ENCODE results near the gene BSDC1. TPM values are rescaled to one million over a fixed set of nuclear protein-coding genes. Genes with fewer than 3 reads are reported as not detected.
A peak's percentile ranks its signal among the peaks of the same experiment; 100 is the strongest.

Gene BSDC1
- total and polyA plus RNA-seq, 2 of the 13 experiments (the other 11 are each of a cell fraction or from before 2014, with no cell fraction given) = 40.3 to 64.2 TPM

- no peak for TF ChIP-seq ZNF33A (CRISPR knock-in tag; IDR thresholded peaks at IDR 0.05; ENCODE audit: borderline replicate concordance)
- peak; percentile 79 for TF ChIP-seq ESRRA (CRISPR knock-in tag; IDR thresholded peaks at IDR 0.05; ENCODE audit: low read depth)
- TF ChIP-seq HNRNPH1 (optimal IDR thresholded peaks at IDR 0.05; ENCODE audit: low read depth, low read length) = no peak
- no peak for TF ChIP-seq ZMYM2 (CRISPR knock-in tag; IDR thresholded peaks at IDR 0.05)
- no peak for TF ChIP-seq CSRNP1 (CRISPR knock-in tag; IDR thresholded peaks at IDR 0.05)
- TF ChIP-seq TRIM24 (CRISPR knock-in tag; IDR thresholded peaks at IDR 0.05) = no peak
- no peak for TF ChIP-seq ZNF644 (CRISPR knock-in tag; IDR thresholded peaks at IDR 0.05; ENCODE audit: low read depth)
- TF ChIP-seq NFATC3 (CRISPR knock-in tag; IDR thresholded peaks at IDR 0.05) = no peak
- peak; percentile 40; the same call in 1 of the 2 replicates for TF ChIP-seq NFKB2 (CRISPR knock-in tag; IDR thresholded peaks at IDR 0.05; ENCODE audit: borderline replicate concordance)
- TF ChIP-seq MAFK (conservative IDR thresholded peaks at IDR 0.05 in 1 of 2, IDR thresholded peaks at IDR 0.05 in 1 of 2; ENCODE audit: low read length in 2 of 2) = no peak
- no peak for TF ChIP-seq FOXO4 (CRISPR knock-in tag; conservative IDR thresholded peaks at IDR 0.05)
- no peak for TF ChIP-seq RFX5 (IDR thresholded peaks at IDR 0.05; ENCODE audit: low read depth, low read length)
- TF ChIP-seq NR2F2 (IDR thresholded peaks at IDR 0.05; ENCODE audit: borderline replicate concordance, low read depth) = no peak
- TF ChIP-seq ATF7 (IDR thresholded peaks at IDR 0.05) = no peak
- no peak for TF ChIP-seq ATF7 (CRISPR knock-in tag; IDR thresholded peaks at IDR 0.05)
- TF ChIP-seq ZNF513 (CRISPR knock-in tag; conservative IDR thresholded peaks at IDR 0.05) = no peak
- no peak for TF ChIP-seq PHF21A (CRISPR knock-in tag; IDR thresholded peaks at IDR 0.05)
- TF ChIP-seq ZNF550 (CRISPR knock-in tag; IDR thresholded peaks at IDR 0.05; ENCODE audit: borderline replicate concordance) = no peak
- no peak for TF ChIP-seq KAT2B (IDR thresholded peaks at IDR 0.05; ENCODE audit: borderline replicate concordance, low read depth, low read length)
- TF ChIP-seq HNF1A (IDR thresholded peaks at IDR 0.05; ENCODE audit: low read depth) = no peak
- TF ChIP-seq HNF1A (CRISPR knock-in tag; IDR thresholded peaks at IDR 0.05; ENCODE audit: borderline replicate concordance) = no peak
- no peak for TF ChIP-seq SP1 (IDR thresholded peaks at IDR 0.05)
- TF ChIP-seq SP1 (CRISPR knock-in tag; IDR thresholded peaks at IDR 0.05) = no peak
Observed at GRCh38 chr1:32400876-32401631, 6.8 kb upstream of the BSDC1 start (continued).

Measured in HepG2 (cell line).